ENCODE measurements around the gene HOXA9.

HOXA9 gene

DNA sequence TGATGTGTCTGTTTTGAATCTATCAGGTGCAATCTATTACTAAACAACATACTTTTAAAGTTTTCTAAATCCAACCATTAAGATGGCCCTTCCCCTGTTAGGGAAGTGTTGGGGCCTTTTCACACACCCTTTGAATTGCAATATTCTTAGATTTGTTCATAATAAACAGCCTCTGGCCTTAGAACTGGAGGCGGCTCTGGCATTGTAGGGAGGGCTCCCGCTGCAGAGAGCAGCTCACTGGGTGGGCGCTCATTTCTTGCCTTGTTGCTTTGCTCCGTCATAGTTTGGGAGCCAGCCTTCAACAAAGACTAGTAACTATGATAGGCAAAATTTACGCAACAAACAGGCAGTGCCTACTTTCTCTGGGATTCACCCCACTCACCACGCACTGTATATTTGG is 13.0 kb upstream of the HOXA9 start:
- H3K27me3 ChIP-seq (replicated peaks; ENCODE audit: insufficient read depth, low read length), result peaks cover 62% of the 10 kb centered on the region
- H3K4me1 ChIP-seq (ENCODE audit: low read length), result no peaks in the 10 kb centered on the region
- TF ChIP-seq EZH2phosphoT487 (IDR thresholded peaks at IDR 0.05; ENCODE audit: low read length), result no peak
- TF ChIP-seq, protein P1, sequence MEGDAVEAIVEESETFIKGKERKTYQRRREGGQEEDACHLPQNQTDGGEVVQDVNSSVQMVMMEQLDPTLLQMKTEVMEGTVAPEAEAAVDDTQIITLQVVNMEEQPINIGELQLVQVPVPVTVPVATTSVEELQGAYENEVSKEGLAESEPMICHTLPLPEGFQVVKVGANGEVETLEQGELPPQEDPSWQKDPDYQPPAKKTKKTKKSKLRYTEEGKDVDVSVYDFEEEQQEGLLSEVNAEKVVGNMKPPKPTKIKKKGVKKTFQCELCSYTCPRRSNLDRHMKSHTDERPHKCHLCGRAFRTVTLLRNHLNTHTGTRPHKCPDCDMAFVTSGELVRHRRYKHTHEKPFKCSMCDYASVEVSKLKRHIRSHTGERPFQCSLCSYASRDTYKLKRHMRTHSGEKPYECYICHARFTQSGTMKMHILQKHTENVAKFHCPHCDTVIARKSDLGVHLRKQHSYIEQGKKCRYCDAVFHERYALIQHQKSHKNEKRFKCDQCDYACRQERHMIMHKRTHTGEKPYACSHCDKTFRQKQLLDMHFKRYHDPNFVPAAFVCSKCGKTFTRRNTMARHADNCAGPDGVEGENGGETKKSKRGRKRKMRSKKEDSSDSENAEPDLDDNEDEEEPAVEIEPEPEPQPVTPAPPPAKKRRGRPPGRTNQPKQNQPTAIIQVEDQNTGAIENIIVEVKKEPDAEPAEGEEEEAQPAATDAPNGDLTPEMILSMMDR (IDR thresholded peaks at IDR 0.05; ENCODE audit: low read length), result no peak
- H3K9ac ChIP-seq (ENCODE audit: low read length), result no peak overlapping the region
- H3K4me3 ChIP-seq (ENCODE audit: low read length), result no peak overlapping the region
- H3K9me2 ChIP-seq (replicated peaks; ENCODE audit: insufficient read depth, low read length), result no peaks in the 10 kb centered on the region
- H2AFZ ChIP-seq (ENCODE audit: low read length), result no peak overlapping the region
- DNase-seq, result no peak
- H3K79me2 ChIP-seq (ENCODE audit: low read length), result no peaks in the 10 kb centered on the region
- no peaks in the 10 kb centered on the region for H3K36me3 ChIP-seq (replicated peaks; ENCODE audit: insufficient read depth, low read length)
- no peaks in the 10 kb centered on the region for H3F3A ChIP-seq (ENCODE audit: insufficient read depth, low read length)
- no peaks in the 10 kb centered on the region for H3K9me3 ChIP-seq (replicated peaks; ENCODE audit: insufficient read depth, low read length)
- H3K4me2 ChIP-seq (ENCODE audit: low read depth, low read length), result no peak overlapping the region
- no peaks in the 10 kb centered on the region for H4K20me1 ChIP-seq (ENCODE audit: insufficient read depth, low read length)
- no peak overlapping the region for H3K27ac ChIP-seq (ENCODE audit: low read length)

DNA sequence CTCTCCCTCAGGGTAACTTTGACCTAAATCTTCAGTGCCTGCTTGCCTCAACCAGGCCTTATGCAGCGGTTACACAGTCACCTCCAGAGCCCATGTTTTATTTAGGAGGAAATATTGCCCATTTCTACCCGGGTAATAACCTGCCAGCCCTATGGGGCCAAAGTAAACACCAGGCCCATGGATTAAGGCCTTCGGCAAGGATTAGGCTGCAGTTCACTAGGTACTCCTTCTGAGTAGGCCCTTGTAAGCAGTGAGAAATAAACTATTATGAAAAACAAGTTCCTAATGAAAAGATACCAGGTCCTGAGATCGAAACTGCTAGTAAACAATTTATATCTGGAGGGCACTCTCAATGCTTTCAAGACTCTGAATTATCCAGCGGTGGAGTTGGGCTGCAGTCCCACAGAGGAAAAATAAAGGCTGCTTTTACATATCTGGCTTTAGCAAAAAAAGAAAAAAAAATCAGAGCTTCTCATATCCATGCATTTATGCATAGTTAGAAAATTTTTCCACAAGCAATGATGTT is 12.5 kb upstream of the HOXA9 start:
- TF ChIP-seq EZH2phosphoT487 (IDR thresholded peaks at IDR 0.05; ENCODE audit: low read length), result no peak
- TF ChIP-seq, protein P1 (IDR thresholded peaks at IDR 0.05; ENCODE audit: low read length), result no peak
- TF ChIP-seq EZH2 (optimal IDR thresholded peaks at IDR 0.05; ENCODE audit: low read depth, low read length), result no peak
- no peaks in the 10 kb centered on the region for H4K20me1 ChIP-seq (ENCODE audit: insufficient read depth, low read length)
- no peaks in the 10 kb centered on the region for H3K79me2 ChIP-seq (ENCODE audit: low read length)
- no peak overlapping the region for H3K27ac ChIP-seq (ENCODE audit: low read length)
- H3K4me2 ChIP-seq (ENCODE audit: low read depth, low read length), result no peak overlapping the region
- H3K36me3 ChIP-seq (replicated peaks; ENCODE audit: insufficient read depth, low read length), result no peaks in the 10 kb centered on the region
- H3K9me2 ChIP-seq (replicated peaks; ENCODE audit: insufficient read depth, low read length), result no peaks in the 10 kb centered on the region
- H3K4me3 ChIP-seq (ENCODE audit: low read length), result no peak overlapping the region
- H3K9me3 ChIP-seq (replicated peaks; ENCODE audit: insufficient read depth, low read length), result no peaks in the 10 kb centered on the region
- peaks cover 62% of the 10 kb centered on the region for H3K27me3 ChIP-seq (replicated peaks; ENCODE audit: insufficient read depth, low read length)
- H3F3A ChIP-seq (ENCODE audit: insufficient read depth, low read length), result no peaks in the 10 kb centered on the region
- 0 out of 2 replicates have a peak, but pooled peaks cover under 1% of the 10 kb centered on the region for H3K4me1 ChIP-seq (ENCODE audit: low read length)
- no peak overlapping the region for H2AFZ ChIP-seq (ENCODE audit: low read length)
- no peak overlapping the region for H3K9ac ChIP-seq (ENCODE audit: low read length)
- no peak for DNase-seq

DNA sequence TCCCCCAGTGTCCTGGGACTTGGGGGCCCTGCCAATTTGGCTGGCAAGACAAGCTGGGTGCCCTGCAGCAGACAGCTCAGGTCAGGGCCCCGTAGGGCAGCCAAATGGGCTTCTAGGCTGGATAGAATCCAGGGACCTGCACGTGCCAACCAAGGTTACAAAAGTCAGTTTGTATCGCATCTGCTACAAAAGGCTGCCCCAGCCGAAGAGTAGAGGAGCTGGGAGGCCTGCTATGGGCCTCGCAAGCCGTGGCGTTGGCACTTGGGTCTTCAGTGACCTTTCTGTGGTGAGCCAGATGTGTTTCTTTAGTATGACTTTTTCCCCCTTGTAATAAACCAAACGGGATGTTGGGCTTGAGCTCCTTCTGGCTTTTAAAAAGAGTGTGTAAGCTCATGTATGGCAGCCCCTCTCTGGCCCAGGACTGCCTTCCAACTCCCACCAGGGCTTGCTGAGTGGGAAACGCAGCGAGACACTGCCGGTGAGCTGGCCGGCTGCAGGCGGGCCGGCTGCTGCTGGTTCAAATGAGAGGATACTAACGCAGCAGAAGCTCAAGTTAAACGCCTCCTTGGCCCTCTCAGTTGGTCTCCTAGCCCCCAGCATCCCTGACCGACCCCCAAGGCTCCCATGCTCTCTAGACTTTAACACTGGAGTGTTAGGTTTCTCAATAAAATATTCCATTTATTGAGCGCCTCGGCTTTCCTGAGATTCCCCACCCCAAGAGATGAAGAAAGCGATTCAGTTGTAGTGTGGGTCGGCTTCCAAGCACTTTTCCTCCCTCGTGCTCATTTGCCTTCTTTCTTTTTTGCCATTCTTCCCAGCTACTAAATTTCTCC is 11.8 kb upstream of the HOXA9 start:
- peaks cover 7% of the 10 kb centered on the region for H3K4me1 ChIP-seq (ENCODE audit: low read length)
- no peak overlapping the region for H3K27ac ChIP-seq (ENCODE audit: low read length)
- H3K27me3 ChIP-seq (replicated peaks; ENCODE audit: insufficient read depth, low read length), result peaks cover 62% of the 10 kb centered on the region
- H3F3A ChIP-seq (ENCODE audit: insufficient read depth, low read length), result peaks cover 4% of the 10 kb centered on the region; the same call in 1 of the 2 replicates
- H3K9ac ChIP-seq (ENCODE audit: low read length), result no peak overlapping the region
- H3K9me2 ChIP-seq (replicated peaks; ENCODE audit: insufficient read depth, low read length), result no peaks in the 10 kb centered on the region
- no peaks in the 10 kb centered on the region for H4K20me1 ChIP-seq (ENCODE audit: insufficient read depth, low read length)
- H3K9me3 ChIP-seq (replicated peaks; ENCODE audit: insufficient read depth, low read length), result no peaks in the 10 kb centered on the region
- no peaks in the 10 kb centered on the region for H3K79me2 ChIP-seq (ENCODE audit: low read length)
- DNase-seq, result no peak
- H2AFZ ChIP-seq (ENCODE audit: low read length), result no peak overlapping the region
- no peaks in the 10 kb centered on the region for H3K36me3 ChIP-seq (replicated peaks; ENCODE audit: insufficient read depth, low read length)
- no peak for TF ChIP-seq EZH2 (optimal IDR thresholded peaks at IDR 0.05; ENCODE audit: low read depth, low read length)
- TF ChIP-seq EZH2phosphoT487 (IDR thresholded peaks at IDR 0.05; ENCODE audit: low read length), result no peak
- TF ChIP-seq, protein P1 (IDR thresholded peaks at IDR 0.05; ENCODE audit: low read length), result no peak
- no peak overlapping the region for H3K4me3 ChIP-seq (ENCODE audit: low read length)
- H3K4me2 ChIP-seq (ENCODE audit: low read depth, low read length), result no peak overlapping the region

All from MM.1S (cell line).